GM10847 (cell line): ENCODE measurements around the gene S100A11.

Source experiments
- POLR2A ChIP-seq: IDR thresholded peaks from 2 replicates; pipeline ENCODE4 v1.6.1; 2011; ENCODE audit not compliant: insufficient read length; ENCODE audit errors: extremely low read depth

S100A11 gene

DNA sequence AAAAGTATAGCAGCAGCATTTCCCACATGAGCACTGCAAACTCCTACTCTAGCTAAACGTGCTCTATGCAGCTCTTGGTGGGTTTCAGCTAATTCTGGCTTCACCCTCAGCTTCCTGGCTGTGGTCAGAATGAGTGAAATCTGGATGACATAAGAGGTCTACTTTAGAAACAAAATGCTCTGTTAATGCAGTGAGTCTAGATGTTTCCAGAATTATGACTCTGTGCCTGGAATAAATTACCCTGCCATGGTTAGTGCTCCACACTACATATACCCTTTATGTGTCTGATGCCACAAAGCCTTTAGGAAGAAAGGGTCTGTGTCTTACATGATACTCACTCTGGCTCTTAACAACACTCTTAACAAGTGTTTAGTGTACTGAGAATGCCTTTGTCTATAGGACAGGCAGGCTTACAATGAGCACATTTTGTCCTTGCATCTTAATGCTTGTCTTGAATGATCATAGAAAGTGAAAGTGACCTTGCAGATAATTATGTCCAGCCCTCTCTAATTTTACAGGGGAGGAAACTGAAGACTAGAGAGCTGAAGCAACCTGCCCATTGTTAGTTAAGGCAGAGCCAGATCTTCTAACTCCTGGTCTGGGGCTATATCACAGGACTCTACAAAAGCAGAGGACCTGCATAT lies 52.4 kb downstream of the S100A11 start:
- no peak for TF ChIP-seq POLR2A
